DOHH2 (cell line): Measurements from ENCODE around the gene RGS3.

Source experiments
- H3F3A ChIP-seq: fragments of 200-600 bp; sonication (generic), shearing (Covaris generic); 2 replicates; pipeline ENCODE4 v1.6.0; 2016; ENCODE audit warnings: antibody characterized with exemption, mild to moderate bottlenecking; ENCODE audit not compliant: control insufficient read depth, insufficient read depth
- H3K27ac ChIP-seq: fragments of 200-600 bp; sonication (generic); 2 replicates; pipeline ENCODE4 v1.5.1; 2014; ENCODE audit warnings: low read depth, mild to moderate bottlenecking, low read length, moderate library complexity
- H3K27me3 ChIP-seq: fragments of 200-600 bp; sonication (generic); 2 replicates; pipeline ENCODE4 v1.6.1; 2014; ENCODE audit warnings: mild to moderate bottlenecking, low read length, mixed read lengths; ENCODE audit not compliant: control insufficient read depth
- H3K36me3 ChIP-seq: fragments of 200-600 bp; sonication (generic); 2 replicates; pipeline ENCODE4 v1.6.1; 2014; ENCODE audit warnings: mild to moderate bottlenecking, low read length, moderate library complexity, mixed read lengths; ENCODE audit not compliant: control insufficient read depth
- H3K4me1 ChIP-seq: fragments of 200-600 bp; sonication (generic); 2 replicates; pipeline ENCODE4 v1.6.1; 2014; ENCODE audit warnings: mild to moderate bottlenecking, low read length, mixed read lengths; ENCODE audit not compliant: control insufficient read depth
- H3K4me2 ChIP-seq: fragments of 200-600 bp; sonication (generic); 2 replicates; pipeline ENCODE4 v1.6.0; 2014; ENCODE audit warnings: mild to moderate bottlenecking, low read length, moderate library complexity
- H3K4me3 ChIP-seq: fragments of 200-600 bp; sonication (generic); 2 replicates; pipeline ENCODE4 v1.5.1; 2014; ENCODE audit warnings: mild to moderate bottlenecking, low read length, mixed read lengths
- H3K79me2 ChIP-seq: fragments of 200-600 bp; sonication (generic); 2 replicates; pipeline ENCODE4 v1.6.1; 2014; ENCODE audit warnings: mild to moderate bottlenecking, low read length, mixed read lengths; ENCODE audit not compliant: control insufficient read depth
- H3K9me2 ChIP-seq: fragments of 200-600 bp; sonication (generic); replicated peaks from 2 replicates; pipeline ENCODE4 v1.6.1; 2014; ENCODE audit warnings: mild to moderate bottlenecking, low read length, mixed read lengths; ENCODE audit not compliant: control insufficient read depth
- H3K9me3 ChIP-seq: fragments of 200-600 bp; sonication (generic); 2 replicates; pipeline ENCODE4 v1.6.1; 2014; ENCODE audit warnings: antibody characterized with exemption, low read length, mixed read lengths; ENCODE audit not compliant: control insufficient read depth, insufficient read depth
- H4K20me1 ChIP-seq: fragments of 200-600 bp; sonication (generic); 2 replicates; pipeline ENCODE4 v1.6.0; 2014; ENCODE audit warnings: low read depth, mild to moderate bottlenecking, antibody characterized with exemption, low read length, moderate library complexity; ENCODE audit not compliant: control insufficient read depth, insufficient read depth
- CTCF ChIP-seq: fragments of 200-600 bp; sonication (generic); IDR thresholded peaks from one replicate; pipeline ENCODE4 v1.5.1; 2014; ENCODE audit warnings: antibody characterized with exemption, mild to moderate bottlenecking, low read depth, low read length; ENCODE audit not compliant: poor library complexity, severe bottlenecking
- EZH2phosphoT487 ChIP-seq: fragments of 200-600 bp; sonication (generic); IDR thresholded peaks from 2 replicates; pipeline ENCODE4 v1.6.1; 2017; ENCODE audit warnings: borderline replicate concordance, mild to moderate bottlenecking, antibody characterized with exemption, low read length, moderate library complexity, mixed read lengths

The RGS3 gene

GRCh38 chr9:113461285-113461684, 2.2 kb upstream of the RGS3 start:
- Histone ChIP-seq H3K4me2 (no peak overlapping the region), H3K9me3 (no peaks in the 10 kb centered on the region), H3K4me1 (no peaks in the 10 kb centered on the region), H3K79me2 (no peaks in the 10 kb centered on the region), H3K36me3 (no peaks in the 10 kb centered on the region), H3K27me3 (0 out of 2 replicates have a peak, but pooled peaks cover 2% of the 10 kb centered on the region), H3F3A (no peaks in the 10 kb centered on the region), H3K4me3 (no peak overlapping the region), H3K9me2 (no peaks in the 10 kb centered on the region), H3K27ac (no peak overlapping the region), H4K20me1 (no peaks in the 10 kb centered on the region)
- no peak for TF ChIP-seq EZH2phosphoT487
- no peak for TF ChIP-seq CTCF

DNA sequence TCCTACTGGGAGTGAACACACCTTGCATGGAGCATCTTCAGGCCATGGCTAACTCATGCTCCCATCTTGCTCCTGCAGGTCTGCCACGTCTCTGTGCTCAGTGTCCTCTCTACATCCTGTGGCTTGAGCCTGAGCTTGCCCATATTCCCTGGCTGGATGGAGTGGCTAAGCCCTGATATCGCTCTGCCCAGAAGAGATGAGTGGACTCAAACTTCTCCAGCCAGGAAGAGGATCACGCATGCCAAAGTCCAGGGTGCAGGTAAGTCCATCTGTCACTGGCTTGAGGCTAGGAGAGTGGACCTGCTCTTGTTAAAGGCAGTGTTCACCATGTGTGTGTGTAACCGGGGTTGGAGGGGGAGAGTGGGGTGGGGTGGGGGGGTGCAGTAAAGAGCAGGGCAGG, 1.6 kb upstream of the RGS3 start:
- H3F3A ChIP-seq, result no peaks in the 10 kb centered on the region
- H3K36me3 ChIP-seq, result no peaks in the 10 kb centered on the region
- no peaks in the 10 kb centered on the region for H3K79me2 ChIP-seq
- no peaks in the 10 kb centered on the region for H4K20me1 ChIP-seq
- H3K9me3 ChIP-seq, result no peaks in the 10 kb centered on the region
- H3K4me3 ChIP-seq, result no peak overlapping the region
- H3K4me2 ChIP-seq, result no peak overlapping the region
- TF ChIP-seq CTCF, result no peak
- TF ChIP-seq EZH2phosphoT487, result no peak
- H3K4me1 ChIP-seq, result no peaks in the 10 kb centered on the region
- H3K27me3 ChIP-seq, result 0 out of 2 replicates have a peak, but pooled peaks cover 2% of the 10 kb centered on the region
- H3K9me2 ChIP-seq, result no peaks in the 10 kb centered on the region
- H3K27ac ChIP-seq, result no peak overlapping the region

DNA sequence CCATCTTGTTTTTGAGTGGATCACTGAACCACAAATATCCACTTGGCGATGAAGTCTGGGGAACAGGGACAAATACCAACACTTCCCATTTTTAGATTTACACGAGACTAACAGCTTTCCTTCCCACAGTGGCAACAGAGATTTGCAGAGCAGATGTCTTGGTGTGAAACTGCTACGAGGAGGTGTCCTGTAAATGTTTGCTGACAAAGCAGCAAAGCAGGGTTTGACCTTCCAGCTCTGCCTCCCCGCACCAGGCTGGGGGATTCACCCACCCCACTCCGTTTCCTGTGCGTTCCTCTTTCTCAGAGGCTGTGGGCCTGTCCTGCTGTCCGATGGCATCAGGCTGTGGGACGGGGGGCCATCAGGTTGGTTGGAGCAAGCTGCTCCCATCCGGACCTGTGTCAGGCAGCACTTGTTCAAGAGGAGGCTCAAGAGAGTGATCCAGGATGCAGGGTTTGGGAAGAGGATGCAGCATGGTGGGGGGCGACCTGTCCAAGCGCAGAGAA, 693 bp upstream of the RGS3 start:
- Histone ChIP-seq H3K4me1 (no peaks in the 10 kb centered on the region), H3K27ac (no peak overlapping the region), H3K4me2 (no peak overlapping the region), H4K20me1 (no peaks in the 10 kb centered on the region), H3K36me3 (no peaks in the 10 kb centered on the region), H3K27me3 (0 out of 2 replicates have a peak, but pooled peaks cover 2% of the 10 kb centered on the region), H3K9me2 (no peaks in the 10 kb centered on the region), H3F3A (no peaks in the 10 kb centered on the region), H3K4me3 (no peak overlapping the region), H3K9me3 (0 out of 2 replicates have a peak, but pooled peaks cover 4% of the 10 kb centered on the region), H3K79me2 (no peaks in the 10 kb centered on the region)
- TF ChIP-seq CTCF, result no peak
- no peak for TF ChIP-seq EZH2phosphoT487

DNA sequence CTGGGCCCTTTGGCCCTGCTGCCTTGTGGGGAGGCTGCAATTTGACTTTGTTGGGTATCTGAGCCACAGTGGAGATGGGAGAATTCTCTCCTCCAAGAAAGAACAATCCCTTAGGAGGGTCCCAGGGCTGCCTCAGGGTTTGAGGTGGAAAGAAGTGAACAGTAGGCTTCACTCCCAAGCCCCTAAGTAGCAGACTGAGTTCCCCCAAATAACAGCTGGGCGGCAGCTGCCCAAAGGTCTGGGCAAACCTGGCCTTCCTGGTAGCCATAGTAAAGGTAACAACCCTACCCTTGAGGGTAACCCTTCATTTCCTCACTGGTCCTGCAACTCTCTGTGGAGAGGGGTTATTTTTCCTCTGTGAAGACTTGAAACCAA, 746 bp downstream of the RGS3 start:
- no peaks in the 10 kb centered on the region for H3K36me3 ChIP-seq
- H3K9me2 ChIP-seq, result no peaks in the 10 kb centered on the region
- H3K27me3 ChIP-seq, result 0 out of 2 replicates have a peak, but pooled peaks cover 2% of the 10 kb centered on the region
- H3K9me3 ChIP-seq, result 0 out of 2 replicates have a peak, but pooled peaks cover 4% of the 10 kb centered on the region
- no peak overlapping the region for H3K4me2 ChIP-seq
- no peak for TF ChIP-seq CTCF
- no peak for TF ChIP-seq EZH2phosphoT487
- H3F3A ChIP-seq, result no peaks in the 10 kb centered on the region
- H4K20me1 ChIP-seq, result no peaks in the 10 kb centered on the region
- H3K4me1 ChIP-seq, result no peaks in the 10 kb centered on the region
- H3K27ac ChIP-seq, result no peak overlapping the region
- no peaks in the 10 kb centered on the region for H3K79me2 ChIP-seq
- H3K4me3 ChIP-seq, result no peak overlapping the region
